Measurements from ENCODE around the gene PPP4R2. TPM values are rescaled to one million over a fixed set of nuclear protein-coding genes. Genes with fewer than 3 reads are reported as not detected.

The PPP4R2 gene, protein sequence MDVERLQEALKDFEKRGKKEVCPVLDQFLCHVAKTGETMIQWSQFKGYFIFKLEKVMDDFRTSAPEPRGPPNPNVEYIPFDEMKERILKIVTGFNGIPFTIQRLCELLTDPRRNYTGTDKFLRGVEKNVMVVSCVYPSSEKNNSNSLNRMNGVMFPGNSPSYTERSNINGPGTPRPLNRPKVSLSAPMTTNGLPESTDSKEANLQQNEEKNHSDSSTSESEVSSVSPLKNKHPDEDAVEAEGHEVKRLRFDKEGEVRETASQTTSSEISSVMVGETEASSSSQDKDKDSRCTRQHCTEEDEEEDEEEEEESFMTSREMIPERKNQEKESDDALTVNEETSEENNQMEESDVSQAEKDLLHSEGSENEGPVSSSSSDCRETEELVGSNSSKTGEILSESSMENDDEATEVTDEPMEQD
- 61.8 and 93.8 TPM in 2 replicates for total RNA-seq (2014; rRNA removed; shearing (Covaris generic))

DNA sequence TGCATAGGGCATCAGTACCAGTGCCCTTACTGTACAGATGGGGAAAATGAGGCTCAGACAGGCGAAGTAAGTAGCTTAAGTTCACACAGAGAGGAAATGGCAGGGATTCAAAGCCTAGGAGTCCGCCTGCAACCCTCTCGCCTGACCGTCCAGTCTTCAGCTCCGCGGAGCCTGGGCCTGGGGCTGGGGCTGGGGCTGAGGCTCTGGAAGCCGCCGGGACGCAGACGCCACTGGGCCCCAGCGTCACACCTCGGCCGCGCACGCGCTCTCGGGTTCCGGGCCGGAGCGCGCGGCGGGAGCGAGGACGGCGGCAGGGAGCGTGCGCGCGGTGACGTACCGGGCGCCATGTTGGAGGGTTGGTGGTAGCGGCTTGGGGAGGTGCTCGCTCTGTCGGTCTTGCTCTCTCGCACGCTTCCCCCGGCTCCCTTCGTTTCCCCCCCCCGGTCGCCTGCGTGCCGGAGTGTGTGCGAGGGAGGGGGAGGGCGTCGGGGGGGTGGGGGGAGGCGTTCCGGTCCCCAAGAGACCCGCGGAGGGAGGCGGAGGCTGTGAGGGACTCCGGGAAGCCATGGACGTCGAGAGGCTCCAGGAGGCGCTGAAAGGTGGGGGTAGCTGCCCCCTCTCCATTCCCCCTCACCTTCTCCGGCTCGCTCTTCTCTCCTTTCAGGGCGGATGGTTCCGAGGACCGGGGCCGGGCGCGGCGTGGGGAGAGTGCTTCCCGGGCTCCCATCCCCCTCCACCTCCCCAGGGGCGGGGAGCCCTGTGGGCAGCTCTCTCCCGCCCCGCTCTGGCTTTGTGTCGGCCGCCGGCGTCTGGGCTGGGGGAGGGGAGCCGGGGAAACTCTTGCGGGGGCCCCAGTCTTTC is at the start of gene PPP4R2:
Gene PPP4R2 (plus strand): TSS at position 339 of the 861 bp plus-strand sequence. CDS start 227 bp downstream, at position 566.
- peak; percentile 82 for DNase-seq (ENCODE audit: low spot score)
- in situ Hi-C loops (cut with HindIII; ENCODE audit: low sequenced_read_pairs): no loop called here

DNA sequence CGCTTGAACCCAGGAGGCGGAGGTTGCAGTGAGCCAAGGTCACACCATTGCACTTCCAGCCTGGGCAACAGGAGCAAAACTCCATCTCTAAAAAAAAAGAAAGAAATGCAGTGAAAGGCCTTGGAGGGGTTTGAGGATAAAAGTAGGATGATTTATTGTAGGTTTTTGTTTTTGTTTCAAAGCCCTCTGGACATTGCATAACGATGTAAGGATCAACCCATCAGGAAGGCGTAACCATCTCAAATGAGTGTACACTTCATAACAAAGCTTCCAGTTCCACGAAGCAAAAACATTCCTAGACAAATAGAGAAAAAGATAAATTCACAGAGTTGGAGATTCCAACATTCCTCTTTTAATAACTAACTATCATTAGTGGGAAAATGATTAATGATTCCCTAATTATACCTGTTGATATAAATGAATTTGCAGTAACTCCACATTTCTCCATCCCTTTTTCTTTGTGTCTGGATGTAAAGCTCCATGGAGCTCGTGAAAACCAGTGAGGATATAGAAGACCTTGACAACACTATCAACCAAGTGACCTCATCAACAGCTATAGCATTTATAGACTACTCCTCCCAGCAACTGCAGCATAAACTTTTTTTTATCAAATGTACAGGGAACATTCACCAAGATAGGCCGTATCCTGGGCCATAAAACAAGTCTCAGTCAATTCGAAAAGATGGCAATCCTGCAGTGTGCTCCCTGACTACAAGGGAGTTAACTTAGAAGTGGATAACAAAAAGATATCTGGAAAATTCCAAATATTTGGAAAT is 48.7 kb upstream of the PPP4R2 start:
- in situ Hi-C loops (cut with HindIII; ENCODE audit: low sequenced_read_pairs): no loop called here
- no peak for DNase-seq (ENCODE audit: low spot score)

DNA sequence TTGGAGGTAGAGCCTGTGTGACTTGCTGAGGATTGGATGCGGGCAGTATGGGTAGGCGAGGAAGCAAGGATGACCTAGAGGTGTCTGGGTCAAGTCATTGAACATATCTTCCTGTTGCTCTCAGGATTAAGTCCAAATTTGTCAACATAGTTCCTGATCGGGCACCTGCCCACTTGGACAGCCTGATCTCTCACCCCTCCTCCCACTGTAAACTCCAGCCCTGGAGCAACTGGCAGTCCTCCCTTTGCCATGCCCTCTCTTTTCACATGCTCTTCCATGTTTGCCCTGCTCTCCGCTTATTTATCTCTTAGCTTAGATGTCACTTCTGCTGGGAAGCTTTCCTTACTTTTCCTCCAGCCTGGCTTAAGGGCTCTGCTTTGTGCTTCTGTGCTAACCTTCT is 47.6 kb upstream of the PPP4R2 start:
- DNase-seq (ENCODE audit: low spot score): no peak
- in situ Hi-C loops (cut with HindIII; ENCODE audit: low sequenced_read_pairs): no loop called here

DNA sequence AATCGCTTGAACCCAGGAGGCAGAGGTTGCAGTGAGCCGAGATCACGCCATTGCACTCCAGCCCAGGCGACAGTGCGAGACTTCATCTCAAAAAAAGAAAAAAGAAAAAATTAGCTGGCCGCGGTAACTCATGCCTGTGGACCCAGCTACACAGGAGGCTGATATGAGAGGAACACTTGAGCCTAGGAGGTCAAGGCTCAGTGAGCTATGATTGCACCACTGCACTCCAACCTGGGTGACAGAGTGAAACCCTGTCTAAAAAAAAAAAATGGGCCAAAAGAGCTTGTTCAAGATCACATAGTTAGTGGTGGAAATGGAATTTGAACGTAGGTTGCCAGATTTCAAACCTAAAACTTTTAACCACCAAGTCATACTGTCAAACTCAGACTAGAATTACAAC is 46.2 kb upstream of the PPP4R2 start:
- no peak for DNase-seq (ENCODE audit: low spot score)
- in situ Hi-C loops (cut with HindIII; ENCODE audit: low sequenced_read_pairs): no loop called here

DNA sequence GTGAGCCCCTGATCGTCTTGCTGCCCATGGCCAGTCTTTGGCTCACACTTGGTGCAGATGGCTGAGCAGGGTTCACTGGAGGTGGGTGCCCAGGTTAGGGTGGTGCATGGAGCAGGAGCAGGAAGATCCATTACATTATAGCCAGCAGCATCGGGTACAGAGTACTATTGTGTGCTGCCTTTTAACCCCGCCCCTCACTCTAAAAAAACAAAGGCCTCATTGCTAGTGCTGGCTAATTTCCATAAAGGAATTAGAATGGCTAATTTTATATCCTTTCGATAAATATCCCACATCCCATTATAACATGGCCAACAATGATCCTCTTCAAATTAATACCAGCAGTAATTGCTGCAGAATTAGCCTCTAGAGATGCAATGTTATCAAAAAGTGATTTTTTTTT is 45.8 kb upstream of the PPP4R2 start:
- DNase-seq (ENCODE audit: low spot score): no peak
- in situ Hi-C loops (cut with HindIII; ENCODE audit: low sequenced_read_pairs): no loop called here

DNA sequence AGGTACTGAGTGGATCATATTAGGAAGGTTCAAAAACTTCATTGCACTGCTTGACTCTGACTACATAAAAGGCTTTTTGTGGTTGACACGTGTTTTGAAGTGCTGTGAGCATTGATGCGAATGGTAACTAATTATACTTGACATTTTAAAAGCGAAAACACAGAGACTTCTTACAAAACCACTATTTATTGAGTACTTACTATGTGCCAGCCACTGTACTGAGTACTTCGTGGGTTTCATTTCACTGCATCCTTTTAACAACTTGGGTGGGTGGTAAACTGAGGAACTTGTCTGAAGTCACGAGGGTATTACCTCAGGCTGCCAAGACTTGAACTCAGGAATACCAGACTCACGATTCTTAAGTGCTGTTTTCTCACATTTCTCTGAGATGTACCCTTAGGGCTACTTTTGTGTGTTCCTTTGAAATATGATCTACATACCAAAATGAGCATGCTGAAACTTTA is 45.3 kb upstream of the PPP4R2 start:
- in situ Hi-C loops (cut with HindIII; ENCODE audit: low sequenced_read_pairs): no loop called here

DNA sequence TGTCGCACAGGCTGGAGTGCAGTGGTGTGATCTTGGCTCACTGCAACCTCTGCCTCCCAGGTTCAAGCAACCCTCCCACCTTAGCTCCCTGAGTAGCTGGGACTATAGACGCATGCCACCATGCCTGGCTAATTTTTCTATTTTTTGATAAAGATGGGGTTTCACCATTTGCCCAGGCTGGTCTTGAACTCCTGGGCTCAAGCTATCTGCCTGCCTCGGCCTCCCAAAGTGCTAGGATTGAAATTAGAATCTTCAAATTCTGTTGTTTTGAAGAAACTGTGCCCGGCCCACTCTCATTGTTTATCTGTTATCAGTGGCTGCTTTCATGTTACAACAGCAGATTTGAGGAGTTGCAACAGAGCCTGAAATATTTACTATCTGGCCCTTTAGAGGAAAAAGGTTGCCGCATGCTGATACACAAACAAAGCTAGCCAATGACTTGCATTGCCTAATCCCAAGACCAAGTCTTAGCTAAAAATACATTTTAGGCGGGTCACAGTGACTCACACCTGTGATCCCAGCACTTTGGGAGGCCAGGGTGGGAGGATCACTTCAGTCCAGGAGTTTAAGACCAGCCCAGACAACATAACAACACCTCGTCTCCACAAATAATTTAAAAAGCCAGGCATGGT is 43.2 kb upstream of the PPP4R2 start:
- DNase-seq (ENCODE audit: low spot score): no peak
- in situ Hi-C loops (cut with HindIII; ENCODE audit: low sequenced_read_pairs): no loop called here

More for the DNA sequence above, 45.3 kb upstream of the PPP4R2 start:
- DNase-seq (ENCODE audit: low spot score): no peak

DNA sequence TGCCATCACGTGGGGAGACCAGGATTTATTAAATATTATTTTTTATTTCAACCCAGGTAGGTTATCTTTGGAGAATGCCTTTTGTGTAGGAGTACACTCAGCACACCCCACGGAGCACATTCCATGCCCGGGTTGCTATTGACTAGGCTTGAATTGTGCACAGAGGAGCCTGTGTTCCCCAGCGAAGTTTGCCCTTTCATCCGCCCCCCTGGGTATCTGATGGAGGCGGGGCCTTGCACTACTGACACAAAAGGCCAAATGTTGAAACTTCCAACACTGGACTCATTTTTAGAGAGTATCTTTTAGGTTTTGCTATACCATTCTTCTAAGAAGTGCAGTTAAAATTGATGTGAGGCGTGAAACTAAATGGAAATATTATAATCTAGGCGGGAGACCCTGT is 39.3 kb upstream of the PPP4R2 start:
- in situ Hi-C loops (cut with HindIII; ENCODE audit: low sequenced_read_pairs): no loop called here
- no peak for DNase-seq (ENCODE audit: low spot score)

DNA sequence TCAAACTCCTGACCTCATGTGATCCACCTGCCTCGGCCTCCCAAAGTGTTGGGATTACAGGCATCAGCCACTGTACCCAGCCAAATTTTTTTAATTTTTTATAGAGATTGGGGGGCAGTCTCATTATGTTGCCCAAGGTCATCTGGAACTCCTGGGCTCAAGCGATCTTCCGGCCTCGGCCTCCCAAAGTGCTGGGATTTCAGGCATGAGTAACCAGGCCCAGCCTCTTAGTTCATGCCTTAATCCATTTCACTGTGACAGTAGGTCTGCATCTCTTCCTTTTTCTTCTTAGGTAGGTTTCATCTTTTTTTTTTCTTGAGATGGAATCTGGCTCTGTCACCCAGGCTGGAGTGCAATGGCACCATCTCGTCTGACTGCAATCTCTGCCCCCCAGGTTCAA is 37.3 kb upstream of the PPP4R2 start:
- no peak for DNase-seq (ENCODE audit: low spot score)
- in situ Hi-C loops (cut with HindIII; ENCODE audit: low sequenced_read_pairs): no loop called here

DNA sequence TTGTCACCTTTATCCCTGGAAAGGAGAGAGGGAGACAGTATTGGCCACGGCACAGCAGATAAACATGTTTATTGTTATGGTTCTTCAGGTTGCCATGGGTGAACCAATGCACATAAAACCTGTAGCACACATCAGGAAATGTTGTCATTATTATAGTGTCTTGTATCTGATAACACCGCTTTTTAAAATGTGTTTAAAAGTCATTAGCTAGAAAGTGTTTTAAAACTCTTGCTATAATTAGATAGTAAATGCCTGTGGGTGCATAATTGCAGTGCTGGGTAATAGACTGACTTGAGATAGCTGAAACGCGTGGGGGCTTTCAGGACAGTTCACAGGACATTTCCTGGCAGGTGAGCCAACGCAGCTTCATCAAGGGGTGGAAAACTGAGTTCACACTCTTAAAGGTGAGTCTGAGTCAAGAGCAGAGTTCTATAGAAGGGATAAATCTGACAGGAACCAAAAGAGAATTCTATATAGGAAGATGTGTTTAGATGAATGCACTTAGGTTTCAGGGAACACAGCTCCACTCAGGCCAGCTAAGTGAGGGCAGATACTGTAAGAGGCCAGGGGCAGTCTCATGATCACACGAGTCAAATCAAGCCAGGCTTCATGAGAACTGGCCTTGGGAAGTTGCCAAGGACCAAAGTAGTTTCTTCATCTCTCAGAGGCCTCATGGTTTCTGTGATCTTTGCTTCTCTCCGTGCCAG is 35.6 kb upstream of the PPP4R2 start:
- in situ Hi-C loops (cut with HindIII; ENCODE audit: low sequenced_read_pairs): no loop called here
- no peak for DNase-seq (ENCODE audit: low spot score)

DNA sequence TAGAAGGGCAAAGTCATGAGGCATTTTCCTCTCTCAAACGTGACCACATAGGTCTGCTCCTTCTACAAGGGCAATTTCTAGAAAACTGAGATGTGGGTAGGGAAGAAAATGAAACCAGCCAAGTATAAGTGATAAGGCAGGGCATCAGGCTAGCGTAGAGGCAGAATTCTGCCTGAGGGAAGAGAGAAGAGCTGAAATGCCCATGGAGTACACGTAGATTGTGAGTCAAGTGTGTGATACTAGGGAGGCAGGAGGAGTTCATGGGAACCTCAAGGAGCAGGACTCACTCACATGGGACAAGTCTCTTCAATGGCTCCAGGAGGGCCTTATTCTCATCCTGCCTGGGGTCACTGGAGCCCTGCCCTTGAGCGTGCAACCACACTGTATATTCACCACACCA is 34.9 kb upstream of the PPP4R2 start:
- no peak for DNase-seq (ENCODE audit: low spot score)
- in situ Hi-C loops (cut with HindIII; ENCODE audit: low sequenced_read_pairs): no loop called here

DNA sequence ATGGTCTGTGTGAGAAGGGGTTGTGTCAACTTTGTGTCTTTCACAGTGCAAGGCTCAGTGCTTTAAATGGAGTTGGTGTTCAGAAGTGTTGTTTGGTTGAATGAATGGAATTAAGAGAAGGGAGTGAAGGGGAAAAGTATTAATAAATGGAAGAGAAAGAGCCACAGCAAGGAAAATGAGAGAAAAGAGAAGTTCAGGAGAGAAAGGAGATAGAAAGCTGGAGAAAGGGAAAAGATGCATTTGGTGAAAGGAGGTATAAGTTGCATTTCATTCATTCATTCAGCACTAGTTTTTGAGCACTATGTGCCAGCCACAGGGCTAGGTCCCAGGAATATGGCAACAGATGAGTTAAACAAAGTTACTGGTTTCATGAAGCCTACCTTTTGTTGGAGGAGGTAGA is 34.3 kb upstream of the PPP4R2 start:
- in situ Hi-C loops (cut with HindIII; ENCODE audit: low sequenced_read_pairs): no loop called here

DNA sequence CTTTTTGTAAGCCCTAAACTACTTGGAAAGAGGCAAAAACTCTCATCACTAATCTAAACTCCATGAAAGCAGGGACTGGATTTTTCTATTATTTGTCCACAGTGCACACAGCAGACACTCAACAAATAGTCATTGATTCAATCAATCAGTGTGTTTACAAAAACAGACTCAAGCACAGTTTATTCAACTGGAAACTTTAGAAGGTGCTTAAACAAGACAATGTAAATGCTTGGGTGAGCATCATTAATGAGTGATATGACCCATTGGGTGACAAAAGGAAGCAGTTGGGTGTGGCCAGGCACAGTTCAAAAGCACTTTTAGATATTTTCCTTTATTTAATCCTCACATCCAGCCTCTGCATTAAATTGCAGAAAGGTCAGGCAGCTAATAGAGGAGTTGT is 32.0 kb upstream of the PPP4R2 start:
- in situ Hi-C loops (cut with HindIII; ENCODE audit: low sequenced_read_pairs): no loop called here
- DNase-seq (ENCODE audit: low spot score): no peak

More for the DNA sequence above, 34.3 kb upstream of the PPP4R2 start:
- DNase-seq (ENCODE audit: low spot score): no peak

DNA sequence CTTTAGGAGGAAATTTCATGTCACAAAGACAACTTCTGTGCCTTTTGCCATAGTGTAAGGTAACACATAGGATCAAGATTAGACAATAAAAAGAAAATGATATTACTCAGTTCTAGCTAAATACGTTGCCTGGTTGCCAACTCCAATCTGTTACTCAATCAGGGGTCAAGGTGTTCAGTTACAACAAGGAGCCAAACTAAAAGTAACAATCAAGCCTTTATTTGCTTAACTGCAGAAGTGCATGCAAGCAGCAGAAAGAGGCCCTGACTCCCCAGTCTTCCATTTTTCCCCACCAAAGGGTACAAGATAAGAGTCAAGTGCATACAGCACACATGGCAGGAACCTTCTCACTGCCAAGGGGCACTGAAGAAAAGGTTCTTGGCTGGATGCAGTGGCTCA is 28.3 kb upstream of the PPP4R2 start:
- DNase-seq (ENCODE audit: low spot score): no peak
- in situ Hi-C loops (cut with HindIII; ENCODE audit: low sequenced_read_pairs): no loop called here

DNA sequence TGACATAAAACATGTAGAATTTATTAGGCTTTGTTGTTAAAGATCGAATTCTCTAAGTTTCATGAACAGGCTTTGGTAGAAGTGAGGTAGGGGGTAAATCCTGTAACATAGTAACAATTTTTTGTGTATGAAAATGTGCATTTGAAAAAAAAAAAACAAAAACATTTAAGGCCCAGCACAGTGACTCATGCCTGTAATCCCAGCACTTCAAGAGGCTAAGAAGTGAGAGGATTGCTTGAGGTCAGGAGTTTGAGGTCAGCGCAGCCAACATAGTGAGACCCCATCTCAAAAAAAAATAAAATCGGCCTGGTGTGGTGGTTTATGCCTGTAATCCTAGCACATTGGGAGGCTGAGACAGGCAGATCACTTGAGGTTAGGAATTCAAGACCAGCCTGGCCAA is 26.8 kb upstream of the PPP4R2 start:
- DNase-seq (ENCODE audit: low spot score): no peak
- in situ Hi-C loops (cut with HindIII; ENCODE audit: low sequenced_read_pairs): no loop called here

DNA sequence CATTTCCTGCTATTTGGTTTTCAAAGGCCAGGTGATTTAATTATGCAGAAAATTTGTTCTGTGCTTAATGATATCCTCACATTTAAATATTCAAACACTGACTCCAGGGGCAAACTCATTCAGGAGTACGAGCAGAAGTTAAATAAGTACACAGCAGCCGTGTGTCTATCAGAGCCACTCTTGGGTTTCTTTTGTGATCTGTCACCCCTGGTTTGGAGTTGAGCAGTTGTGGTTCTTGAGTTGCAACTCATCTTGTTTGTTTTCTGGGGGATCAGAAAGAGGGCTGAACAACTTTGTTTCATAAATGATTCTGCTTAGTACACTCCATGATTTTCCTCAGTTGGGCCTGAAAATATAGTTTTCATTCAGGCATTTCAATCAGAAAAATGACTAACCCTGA is 25.7 kb upstream of the PPP4R2 start:
- no peak for DNase-seq (ENCODE audit: low spot score)
- in situ Hi-C loops (cut with HindIII; ENCODE audit: low sequenced_read_pairs): no loop called here

DNA sequence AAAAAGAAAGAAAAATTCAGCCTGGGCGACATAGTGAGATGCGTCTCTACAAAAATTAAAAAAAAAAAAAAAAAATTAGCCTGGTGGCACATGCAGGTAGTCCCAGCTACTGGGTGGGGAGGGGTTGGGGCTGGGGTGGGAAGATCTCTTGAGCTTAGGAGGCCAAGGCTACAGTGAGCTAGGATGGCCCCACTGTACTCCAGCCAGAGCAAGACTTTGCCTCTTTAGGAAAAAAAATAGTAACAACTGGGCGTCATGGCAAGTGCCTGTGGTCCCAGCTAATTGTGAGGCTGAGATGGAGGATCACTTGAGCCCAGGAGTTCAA is 23.9 kb upstream of the PPP4R2 start:
- in situ Hi-C loops (cut with HindIII; ENCODE audit: low sequenced_read_pairs): no loop called here
- DNase-seq (ENCODE audit: low spot score): no peak

DNA sequence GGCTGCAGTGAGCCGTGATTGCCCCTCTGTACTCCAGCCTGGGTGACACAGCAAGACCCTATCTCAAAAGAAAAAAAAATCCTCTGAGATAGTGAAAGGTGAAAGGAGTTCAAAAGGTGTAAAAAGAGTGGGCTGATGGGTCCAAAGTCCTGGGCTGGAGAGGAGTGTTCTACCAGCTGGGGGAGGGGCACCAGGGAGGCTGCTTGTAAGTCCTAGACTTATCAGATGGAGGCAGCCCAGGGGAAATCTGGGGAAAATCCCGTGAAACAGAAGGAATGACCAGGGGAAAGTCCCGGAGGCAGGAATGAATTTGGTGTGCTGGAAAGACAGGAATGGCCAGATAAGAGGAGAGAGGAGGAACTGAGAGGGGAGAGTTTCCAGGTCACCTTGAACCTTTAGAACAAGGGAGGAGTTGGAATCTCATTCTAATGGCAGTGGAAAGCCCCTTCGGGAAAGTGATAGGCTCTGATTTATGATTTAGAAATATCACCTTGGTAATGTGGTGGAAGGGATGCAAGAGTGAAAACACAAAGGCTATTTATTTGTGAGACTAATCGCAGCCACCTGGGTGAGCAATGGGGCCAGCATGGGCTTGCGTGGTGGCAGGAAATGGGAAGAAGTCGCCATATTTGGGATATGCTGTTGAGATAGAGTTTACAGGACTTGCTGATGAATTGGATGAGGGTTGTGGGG is 23.4 kb upstream of the PPP4R2 start:
- DNase-seq (ENCODE audit: low spot score): no peak
- in situ Hi-C loops (cut with HindIII; ENCODE audit: low sequenced_read_pairs): no loop called here
